GM23338 (cell line): ENCODE results near the gene RPS6KA5.
"Not testable (repeated sequence)": the region's sequence is repeated elsewhere in the genome, so short reads cannot be mapped to it uniquely, and the experiment has no call there.

ENCODE experiments used
- CREB1 ChIP-seq: fragments of 250-450 bp; sonication (Bioruptor Pico); IDR thresholded peaks from 2 replicates; pipeline ENCODE4 v1.5.0; 2020; ENCODE audit warnings: low read depth, mild to moderate bottlenecking, moderate library complexity
- CTCF ChIP-seq, 2 experiments: fragments of 200-600 bp in 1 of 2; sonication (generic) in 1 of 2; conservative IDR thresholded peaks; 2 replicates each; pipeline versions ENCODE4 v1.5.1 to v1.6.1; 2016 to 2017; ENCODE audit warnings: antibody characterized with exemption in 2 of 2, low read depth in 2 of 2, mild to moderate bottlenecking in 2 of 2, moderate library complexity in 1 of 2
- ETS1 ChIP-seq: IDR thresholded peaks from 2 replicates; pipeline ENCODE4 v1.6.1; 2016; ENCODE audit warnings: antibody characterized with exemption
- EZH2 ChIP-seq: fragments of 200-600 bp; sonication (generic); IDR thresholded peaks from one replicate; pipeline ENCODE4 v1.8.0; 2017; ENCODE audit warnings: antibody characterized with exemption, mild to moderate bottlenecking, low read depth; ENCODE audit not compliant: unreplicated experiment
- EZH2phosphoT487 ChIP-seq: fragments of 200-600 bp; sonication (generic); IDR thresholded peaks from one replicate; pipeline ENCODE4 v1.8.1; 2018; ENCODE audit warnings: antibody characterized with exemption; ENCODE audit not compliant: unreplicated experiment
- JUNB ChIP-seq: IDR thresholded peaks from one replicate; pipeline ENCODE4 v1.6.1; 2016; ENCODE audit warnings: antibody characterized with exemption; ENCODE audit not compliant: unreplicated experiment
- POLR2AphosphoS5 ChIP-seq: IDR thresholded peaks from 2 replicates; pipeline ENCODE4 v1.6.1; 2016; ENCODE audit warnings: antibody characterized with exemption, low read depth
- REST ChIP-seq: IDR thresholded peaks from one replicate; pipeline ENCODE4 v1.6.1; 2018; ENCODE audit warnings: antibody characterized with exemption; ENCODE audit not compliant: unreplicated experiment
- ZNF114 ChIP-seq: fragments of 250-450 bp; sonication (Bioruptor Pico); IDR thresholded peaks from 2 replicates; pipeline ENCODE4 v1.5.0; 2020; ENCODE audit warnings: mild to moderate bottlenecking, moderate library complexity

GRCh38 chr14:90980636-90981035 lies 79.8 kb downstream of the RPS6KA5 start:
- TF ChIP-seq CTCF (conservative IDR thresholded peaks at IDR 0.05; ENCODE audit: low read depth in 2 of 2); EZH2phosphoT487; POLR2AphosphoS5; REST; EZH2; JUNB; ZNF114 (CRISPR knock-in tag); CREB1 (CRISPR knock-in tag); ETS1: not testable (repeated sequence)
